Gastroesophageal sphincter (tissue), 4 donors: ENCODE measurements around the gene TAGLN2. TPM values are rescaled to one million over a fixed set of nuclear protein-coding genes. Genes with fewer than 3 reads are reported as not detected.

ENCODE experiments used
- ATAC-seq: fragments of 150-250 bp; one replicate; pipeline ENCODE4 v1.9.1; 2016; ENCODE audit warnings: mild to moderate bottlenecking, moderate library complexity
- H3K27ac ChIP-seq, 4 donors: fragments of 200-600 bp; sonication (generic) in 3 of 4; 1 replicate in 3 of 4; 2 replicates in 1 of 4; pipeline ENCODE4 v1.5.1; 2016 to 2019
- H3K27me3 ChIP-seq: fragments of 200-600 bp; sonication (generic); one replicate; pipeline ENCODE4 v1.5.1; 2019
- H3K36me3 ChIP-seq, 2 donors: fragments of 200-600 bp; sonication (generic); one replicate each; pipeline ENCODE4 v1.5.1; 2019; ENCODE audit warnings: control low read depth in 1 of 2
- H3K4me1 ChIP-seq, 3 donors: fragments of 200-600 bp; sonication (generic); 1 replicate in 2 of 3; 2 replicates in 1 of 3; pipeline ENCODE4 v1.5.1; 2016 to 2019; ENCODE audit warnings: control low read depth in 2 of 3
- H3K4me3 ChIP-seq, 2 donors: fragments of 200-600 bp; sonication (generic); one replicate each; pipeline ENCODE4 v1.5.1; 2019; ENCODE audit warnings: mild to moderate bottlenecking in 1 of 2, moderate library complexity in 1 of 2
- H3K9me3 ChIP-seq, 3 donors: fragments of 200-600 bp; sonication (generic); one replicate each; pipeline ENCODE4 v1.5.1; 2017 to 2019; ENCODE audit warnings: control low read depth in 2 of 3
- EP300 ChIP-seq: sonication (generic); formaldehyde crosslinking; IDR thresholded peaks from one replicate; pipeline ENCODE4 v1.6.1; 2017; ENCODE audit warnings: antibody characterized with exemption, mild to moderate bottlenecking
- POLR2A ChIP-seq, 2 donors: fragments of 450-650 bp; IDR thresholded peaks; one replicate each; pipeline ENCODE4 v1.6.1; 2017; ENCODE audit warnings: antibody characterized with exemption in 2 of 2, mild to moderate bottlenecking in 2 of 2, moderate library complexity in 1 of 2
- POLR2AphosphoS5 ChIP-seq: sonication (generic); formaldehyde crosslinking; IDR thresholded peaks from one replicate; pipeline ENCODE4 v1.6.1; 2017; ENCODE audit warnings: antibody characterized with exemption
- WGBS, 2 donors: methylation state at CpG; one replicate each; pipeline ENCODE4 v1.1.5; 2018; ENCODE audit warnings: low coverage in 1 of 2; 5-methylcytosine and 5-hydroxymethylcytosine counted together
- total RNA-seq, 4 donors: library from RNA; depleted of rRNA; stranded (reverse); fragments of >200 nt; gene quantifications; one replicate each; pipeline ENCODE4 v1.1.0, GENCODE V29; 2016
- TF ChIP-seq, protein P1 (sequence below), 4 experiments: fragments of 200-600 bp in 2 of 4; fragments of 450-650 bp in 2 of 4; sonication (generic) in 1 of 4; IDR thresholded peaks; one replicate each; pipeline ENCODE4 v1.5.1; 2017 to 2019; ENCODE audit warnings: antibody characterized with exemption in 4 of 4, mild to moderate bottlenecking in 2 of 4, moderate library complexity in 2 of 4

The TAGLN2 gene
- 100 to 1,000 TPM in 3 of 4 donors, 10 to 100 TPM in 1; 75.3 to 239 (median 217) TPM for total RNA-seq

GRCh38 chr1:159924791-159925718 is at the start of gene TAGLN2:
TSS of gene TAGLN2 (minus strand) at chr1:159925507. CDS start at chr1:159920509, 4,998 bp downstream.
- Histone ChIP-seq H3K36me3 (peaks cover 0 to 10% of the 10 kb centered on the region in 2 donors), H3K4me1 (peaks cover 0 to 55% (median 5%) of the 10 kb centered on the region in 3 donors), H3K9me3 (no peaks in the 10 kb centered on the region), H3K27ac (peak within 1 kb of the TSS; percentile 90 to 96 (median 94)), H3K4me3 (peak within 1 kb of the TSS; percentile 86 to 96), H3K27me3 (no peaks in the 10 kb centered on the region)
- WGBS, 2 donors = 0% methylated on average over 3 to 6 of the region's 58 CpGs
- peak; percentile 82 for ATAC-seq
- TF ChIP-seq POLR2AphosphoS5 (peak; percentile 98), POLR2A (IDR thresholded peaks at IDR 0.05) (peak; percentile 92 to 94), EP300 (no peak)
- TF ChIP-seq, protein P1, sequence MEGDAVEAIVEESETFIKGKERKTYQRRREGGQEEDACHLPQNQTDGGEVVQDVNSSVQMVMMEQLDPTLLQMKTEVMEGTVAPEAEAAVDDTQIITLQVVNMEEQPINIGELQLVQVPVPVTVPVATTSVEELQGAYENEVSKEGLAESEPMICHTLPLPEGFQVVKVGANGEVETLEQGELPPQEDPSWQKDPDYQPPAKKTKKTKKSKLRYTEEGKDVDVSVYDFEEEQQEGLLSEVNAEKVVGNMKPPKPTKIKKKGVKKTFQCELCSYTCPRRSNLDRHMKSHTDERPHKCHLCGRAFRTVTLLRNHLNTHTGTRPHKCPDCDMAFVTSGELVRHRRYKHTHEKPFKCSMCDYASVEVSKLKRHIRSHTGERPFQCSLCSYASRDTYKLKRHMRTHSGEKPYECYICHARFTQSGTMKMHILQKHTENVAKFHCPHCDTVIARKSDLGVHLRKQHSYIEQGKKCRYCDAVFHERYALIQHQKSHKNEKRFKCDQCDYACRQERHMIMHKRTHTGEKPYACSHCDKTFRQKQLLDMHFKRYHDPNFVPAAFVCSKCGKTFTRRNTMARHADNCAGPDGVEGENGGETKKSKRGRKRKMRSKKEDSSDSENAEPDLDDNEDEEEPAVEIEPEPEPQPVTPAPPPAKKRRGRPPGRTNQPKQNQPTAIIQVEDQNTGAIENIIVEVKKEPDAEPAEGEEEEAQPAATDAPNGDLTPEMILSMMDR (IDR thresholded peaks at IDR 0.05) = peak in 2 of 4 experiments; percentile 8 to 19

DNA sequence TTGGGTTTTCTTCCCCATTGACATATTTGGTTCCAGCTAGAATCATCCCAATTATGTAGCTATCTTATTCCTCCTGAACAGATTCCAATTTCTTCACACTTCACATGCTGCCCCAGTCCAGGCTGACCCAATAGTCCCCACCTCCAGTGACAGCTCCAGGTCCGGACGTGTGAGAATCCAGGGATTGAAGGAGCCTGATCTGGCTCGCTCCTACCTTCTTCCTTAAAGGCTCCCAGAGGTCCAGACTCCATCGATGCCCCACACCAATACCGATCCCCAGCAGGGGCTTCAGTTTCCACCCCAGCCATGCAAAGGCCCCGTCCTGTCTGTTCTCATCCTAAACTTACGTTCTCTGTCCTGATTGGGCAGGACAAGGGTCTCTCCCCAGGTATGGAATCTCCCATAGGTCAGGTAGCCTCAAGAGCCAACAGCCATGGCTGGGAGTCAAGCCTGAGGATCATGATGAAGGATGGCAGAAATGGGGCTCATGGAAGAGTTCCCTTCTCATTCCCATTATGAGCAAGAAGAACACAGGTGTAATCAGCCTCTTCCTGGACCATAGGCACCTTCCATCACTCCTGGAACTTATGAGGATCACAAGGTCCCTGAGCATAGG is 49.2 kb upstream of the TAGLN2 start:
- WGBS, 2 donors = 95% methylated on average over 6 of the region's 7 CpGs; no CpG with 5 or more reads in 1 of the 2 donors
- H3K36me3 ChIP-seq = no peaks in the 10 kb centered on the region
- H3K4me3 ChIP-seq = no peak overlapping the region
- no peak for ATAC-seq
- H3K27me3 ChIP-seq = peaks cover 14% of the 10 kb centered on the region
- no peak overlapping the region for H3K27ac ChIP-seq
- peaks cover 0 to 6% (median 0%) of the 10 kb centered on the region in 3 donors for H3K4me1 ChIP-seq
- TF ChIP-seq, protein P1 (IDR thresholded peaks at IDR 0.05) = no peak
- TF ChIP-seq POLR2AphosphoS5 (no peak), POLR2A (IDR thresholded peaks at IDR 0.05) (no peak), EP300 (no peak)
- no peaks in the 10 kb centered on the region for H3K9me3 ChIP-seq

- TF ChIP-seq POLR2AphosphoS5 (no peak), POLR2A (IDR thresholded peaks at IDR 0.05) (no peak), EP300 (no peak)
- TF ChIP-seq, protein P1 (IDR thresholded peaks at IDR 0.05) = no peak
- H3K4me1 ChIP-seq = no peaks in the 10 kb centered on the region
- ATAC-seq = no peak
Measured at GRCh38 chr1:159973350-159973940, 48.1 kb upstream of the TAGLN2 start.

GRCh38 chr1:159972443-159973205 is 47.3 kb upstream of the TAGLN2 start:
- Histone ChIP-seq H3K27ac (no peak overlapping the region), H3K36me3 (no peaks in the 10 kb centered on the region), H3K4me3 (no peak overlapping the region), H3K9me3 (no peaks in the 10 kb centered on the region), H3K27me3 (peaks cover 23% of the 10 kb centered on the region), H3K4me1 (no peaks in the 10 kb centered on the region)
- WGBS, 2 donors = no CpG with 5 or more reads among the region's 8 CpGs
- no peak for ATAC-seq
- no peak for TF ChIP-seq POLR2A (IDR thresholded peaks at IDR 0.05)

More at GRCh38 chr1:159973350-159973940, 48.1 kb upstream of the TAGLN2 start:
- no peaks in the 10 kb centered on the region for H3K36me3 ChIP-seq
- H3K4me3 ChIP-seq = no peak overlapping the region
- WGBS, 2 donors = 60% methylated on average over 1 of the region's 6 CpGs; no CpG with 5 or more reads in 1 of the 2 donors
- peaks cover 18% of the 10 kb centered on the region for H3K27me3 ChIP-seq
- no peaks in the 10 kb centered on the region for H3K9me3 ChIP-seq
- no peak overlapping the region for H3K27ac ChIP-seq
